ENCODE measurements around the gene RGS14.
"Not testable (repeated sequence)": the region's sequence is repeated elsewhere in the genome, so short reads cannot be mapped to it uniquely, and the experiment has no call there.

RGS14 gene

GRCh38 chr5:177366528-177367322, 9.0 kb downstream of the RGS14 start:
- DNase-seq = no peak

- no peak for DNase-seq
These were observed 9.7 kb downstream of the RGS14 start for GRCh38 chr5:177367323-177367848.

GRCh38 chr5:177367981-177368868, 10.5 kb downstream of the RGS14 start:
- DNase-seq = no peak

GRCh38 chr5:177368869-177369644, 11.3 kb downstream of the RGS14 start:
- peak; percentile 37 for DNase-seq

GRCh38 chr5:177369645-177370440, 12.1 kb downstream of the RGS14 start:
- DNase-seq = no peak

GRCh38 chr5:177370488-177371119, 12.9 kb downstream of the RGS14 start:
- DNase-seq = peak; percentile 80

GRCh38 chr5:177371120-177372033, 13.7 kb downstream of the RGS14 start:
- DNase-seq = no peak

GRCh38 chr5:177372034-177372896, 14.5 kb downstream of the RGS14 start:
- peak; percentile 40 for DNase-seq

- DNase-seq = peak; percentile 30
These were observed 15.2 kb downstream of the RGS14 start for GRCh38 chr5:177372910-177373309.

GRCh38 chr5:177373806-177374205, 16.1 kb downstream of the RGS14 start:
- DNase-seq = no peak

- no peak for DNase-seq
These were observed 16.5 kb downstream of the RGS14 start for GRCh38 chr5:177374211-177374610.

- not testable (repeated sequence) for DNase-seq
These were observed 17.8 kb downstream of the RGS14 start for GRCh38 chr5:177375516-177375915.

GRCh38 chr5:177376107-177376506, 18.4 kb downstream of the RGS14 start:
- no peak for DNase-seq

GRCh38 chr5:177377851-177378776, 20.4 kb downstream of the RGS14 start:
- no peak for DNase-seq

GRCh38 chr5:177378884-177379883, 21.5 kb downstream of the RGS14 start:
- DNase-seq = no peak

GRCh38 chr5:177380805-177381126, 23.0 kb downstream of the RGS14 start:
- no peak for DNase-seq

- no peak for DNase-seq
These were observed 24.8 kb downstream of the RGS14 start for GRCh38 chr5:177382423-177383029.
